ENCODE results near the gene CNNM2. TPM values are rescaled to one million over a fixed set of nuclear protein-coding genes. Genes with fewer than 3 reads are reported as not detected.

The CNNM2 gene
- total and polyA plus RNA-seq, 4 donors, result 3.0 to 18.3 (median 7.8) TPM

DNA sequence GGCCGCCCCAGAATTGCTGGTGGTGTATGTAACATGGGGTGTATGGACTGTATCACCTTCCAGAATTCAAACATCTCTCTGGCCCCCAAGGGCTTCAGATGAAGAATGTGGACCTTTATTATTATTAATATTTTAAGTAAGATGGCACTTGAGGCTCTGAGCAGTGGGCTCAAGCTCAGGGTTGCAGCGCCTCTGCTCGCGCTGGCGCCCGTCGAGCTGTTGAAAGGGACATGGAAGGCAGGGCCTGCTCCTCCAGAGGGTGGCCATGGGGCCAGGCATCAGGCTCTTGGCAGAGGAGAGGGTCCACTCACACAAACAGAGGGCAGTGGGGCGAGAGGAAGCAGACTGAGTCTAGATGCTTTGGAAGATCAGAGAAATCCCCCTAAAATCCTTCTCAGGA lies 154.8 kb downstream of the CNNM2 start:
- no peaks in the 10 kb centered on the region for H3K4me1 ChIP-seq (ENCODE audit: control insufficient read depth in 5 of 5, insufficient read depth in 5 of 5, low read length in 5 of 5)
- no peak for DNase-seq
- no peak for TF ChIP-seq CTCF (IDR thresholded peaks at IDR 0.05; ENCODE audit: control extremely low read depth, extremely low read depth)
- peaks cover 7 to 18% (median 13%) of the 10 kb centered on the region in 4 donors for H3K36me3 ChIP-seq (ENCODE audit: control insufficient read depth in 4 of 4, insufficient read depth in 4 of 4, low read length in 4 of 4)
- no peaks in the 10 kb centered on the region for H3K27me3 ChIP-seq (ENCODE audit: control insufficient read depth in 3 of 3, insufficient read depth in 3 of 3, low read length in 2 of 3)
- WGBS, 2 donors, result 96 to 97% methylated on average over 8 of the region's 8 CpGs
- H3K9ac ChIP-seq (ENCODE audit: insufficient read depth in 1 of 2, low read length in 2 of 2), result no peak overlapping the region
- no peak overlapping the region for H3K4me3 ChIP-seq
- H3K9me3 ChIP-seq (ENCODE audit: control insufficient read depth in 4 of 4, insufficient read depth in 3 of 4, low read length in 3 of 4), result no peaks in the 10 kb centered on the region
- ATAC-seq (ENCODE audit: insufficient read depth, low FRiP score), result no peak
- no peak overlapping the region for H3K27ac ChIP-seq (ENCODE audit: low read depth in 1 of 2, low read length in 1 of 2)

DNA sequence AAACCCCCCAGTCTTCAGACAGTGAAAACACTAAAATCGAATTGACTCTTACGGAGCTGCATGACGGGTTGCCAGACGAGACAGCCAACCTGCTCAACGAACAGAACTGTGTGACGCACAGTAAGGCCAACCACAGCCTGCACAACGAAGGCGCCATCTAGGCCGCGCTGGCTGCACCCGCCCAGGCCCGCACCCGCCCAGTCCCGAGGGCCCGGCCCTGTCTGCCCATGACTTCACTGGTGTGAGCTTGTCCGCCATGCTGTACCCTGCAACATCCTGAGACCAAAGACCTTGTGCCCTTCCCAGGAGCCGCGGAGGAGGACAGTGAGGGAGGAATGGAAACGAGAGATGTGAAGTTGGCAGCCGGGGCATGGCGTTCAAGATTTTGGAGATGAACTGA lies 158.9 kb downstream of the CNNM2 start:
- Histone ChIP-seq H3K9ac (ENCODE audit: insufficient read depth in 1 of 2, low read length in 2 of 2) (no peak overlapping the region), H3K27ac (ENCODE audit: low read depth in 1 of 2, low read length in 1 of 2) (no peak overlapping the region), H3K27me3 (ENCODE audit: control insufficient read depth in 3 of 3, insufficient read depth in 3 of 3, low read length in 2 of 3) (no peaks in the 10 kb centered on the region), H3K4me1 (ENCODE audit: control insufficient read depth in 5 of 5, insufficient read depth in 5 of 5, low read length in 5 of 5) (no peaks in the 10 kb centered on the region), H3K36me3 (ENCODE audit: control insufficient read depth in 4 of 4, insufficient read depth in 4 of 4, low read length in 4 of 4) (peaks cover 5 to 20% (median 12%) of the 10 kb centered on the region in 4 donors), H3K4me3 (no peak overlapping the region), H3K9me3 (ENCODE audit: control insufficient read depth in 4 of 4, insufficient read depth in 3 of 4, low read length in 3 of 4) (no peaks in the 10 kb centered on the region)
- no peak for ATAC-seq (ENCODE audit: insufficient read depth, low FRiP score)
- TF ChIP-seq CTCF (IDR thresholded peaks at IDR 0.05; ENCODE audit: control extremely low read depth, extremely low read depth), result no peak
- WGBS, 2 donors, result 94 to 96% methylated on average over 21 of the region's 21 CpGs
- no peak for DNase-seq

- no peak for DNase-seq
- Histone ChIP-seq H3K27ac (ENCODE audit: low read depth in 1 of 2, low read length in 1 of 2) (no peak overlapping the region), H3K36me3 (ENCODE audit: control insufficient read depth in 4 of 4, insufficient read depth in 4 of 4, low read length in 4 of 4) (peaks cover 5 to 20% (median 15%) of the 10 kb centered on the region in 4 donors), H3K4me3 (no peak overlapping the region), H3K9me3 (ENCODE audit: control insufficient read depth in 4 of 4, insufficient read depth in 3 of 4, low read length in 3 of 4) (no peaks in the 10 kb centered on the region), H3K4me1 (ENCODE audit: control insufficient read depth in 5 of 5, insufficient read depth in 5 of 5, low read length in 5 of 5) (no peaks in the 10 kb centered on the region), H3K27me3 (ENCODE audit: control insufficient read depth in 3 of 3, insufficient read depth in 3 of 3, low read length in 2 of 3) (no peaks in the 10 kb centered on the region), H3K9ac (ENCODE audit: insufficient read depth in 1 of 2, low read length in 2 of 2) (no peak overlapping the region)
- ATAC-seq (ENCODE audit: insufficient read depth, low FRiP score), result no peak
- WGBS, 2 donors, result 78 to 89% methylated on average over 16 of the region's 16 CpGs
- no peak for TF ChIP-seq CTCF (IDR thresholded peaks at IDR 0.05; ENCODE audit: control extremely low read depth, extremely low read depth)
Observed at GRCh38 chr10:103077491-103078308, 159.6 kb downstream of the CNNM2 start.

- H3K9ac ChIP-seq (ENCODE audit: insufficient read depth in 1 of 2, low read length in 2 of 2), result no peak overlapping the region
- ATAC-seq (ENCODE audit: insufficient read depth, low FRiP score), result no peak
- no peak overlapping the region for H3K27ac ChIP-seq (ENCODE audit: low read depth in 1 of 2, low read length in 1 of 2)
- DNase-seq, result no peak
- no peaks in the 10 kb centered on the region for H3K4me1 ChIP-seq (ENCODE audit: control insufficient read depth in 5 of 5, insufficient read depth in 5 of 5, low read length in 5 of 5)
- no peak for TF ChIP-seq CTCF (IDR thresholded peaks at IDR 0.05; ENCODE audit: control extremely low read depth, extremely low read depth)
- H3K4me3 ChIP-seq, result no peak overlapping the region
- no peaks in the 10 kb centered on the region for H3K27me3 ChIP-seq (ENCODE audit: control insufficient read depth in 3 of 3, insufficient read depth in 3 of 3, low read length in 2 of 3)
- peaks cover 5 to 20% (median 17%) of the 10 kb centered on the region in 4 donors for H3K36me3 ChIP-seq (ENCODE audit: control insufficient read depth in 4 of 4, insufficient read depth in 4 of 4, low read length in 4 of 4)
- WGBS, 2 donors, result 89 to 93% methylated on average over 3 of the region's 3 CpGs
- no peaks in the 10 kb centered on the region for H3K9me3 ChIP-seq (ENCODE audit: control insufficient read depth in 4 of 4, insufficient read depth in 3 of 4, low read length in 3 of 4)
Observed at GRCh38 chr10:103078309-103078615, 160.2 kb downstream of the CNNM2 start.
